Endothelial cell (in vitro differentiated cells): ENCODE data around the gene CTBS. TPM values are rescaled to one million over a fixed set of nuclear protein-coding genes. Genes with fewer than 3 reads are reported as not detected.
"Not testable (repeated sequence)": the region's sequence is repeated elsewhere in the genome, so short reads cannot be mapped to it uniquely, and the experiment has no call there.

ENCODE experiments used
- DNase-seq: peaks from one replicate; pipeline ENCODE4 v3.0.0; 2021; ENCODE audit warnings: low spot score
- H3K27ac Mint-ChIP-seq: one replicate; pipeline ENCODE4 v1.8.0; 2021; ENCODE audit warnings: mixed read lengths, inconsistent platforms; ENCODE audit not compliant: unreplicated experiment
- H3K27me3 Mint-ChIP-seq: one replicate; pipeline ENCODE4 v1.8.0; 2021; ENCODE audit warnings: mild to moderate bottlenecking, moderate library complexity, mixed read lengths, inconsistent platforms; ENCODE audit not compliant: unreplicated experiment
- H3K36me3 Mint-ChIP-seq: one replicate; pipeline ENCODE4 v1.8.0; 2021; ENCODE audit warnings: mild to moderate bottlenecking, low read depth, mixed read lengths, inconsistent platforms; ENCODE audit not compliant: unreplicated experiment
- H3K4me1 Mint-ChIP-seq: one replicate; pipeline ENCODE4 v1.8.0; 2021; ENCODE audit warnings: mild to moderate bottlenecking, mixed read lengths, inconsistent platforms; ENCODE audit not compliant: unreplicated experiment
- H3K4me3 Mint-ChIP-seq: one replicate; pipeline ENCODE4 v1.8.0; 2021; ENCODE audit warnings: mild to moderate bottlenecking, mixed read lengths, inconsistent platforms; ENCODE audit not compliant: unreplicated experiment
- H3K9me3 Mint-ChIP-seq: one replicate; pipeline ENCODE4 v1.8.0; 2021; ENCODE audit warnings: mixed read lengths, inconsistent platforms; ENCODE audit not compliant: unreplicated experiment
- total RNA-seq: library from RNA; stranded (reverse); fragmentation: NEBNext Ultra II Directional; extraction: Animal tissue kit (Norgen Biotek cat#: 25700); gene quantifications from one replicate; pipeline ENCODE4 v1.2.1, GENCODE V29; 2021; ENCODE audit not compliant: unreplicated experiment
- TF ChIP-seq, protein P1 (sequence below): fragments of 200-600 bp; sonication (generic); IDR thresholded peaks from one replicate; pipeline ENCODE4 v1.5.0; 2021; ENCODE audit warnings: antibody characterized with exemption; ENCODE audit not compliant: unreplicated experiment

The CTBS gene
- total RNA-seq, 1 donor from 2014 or later, result 6.1 TPM

DNA sequence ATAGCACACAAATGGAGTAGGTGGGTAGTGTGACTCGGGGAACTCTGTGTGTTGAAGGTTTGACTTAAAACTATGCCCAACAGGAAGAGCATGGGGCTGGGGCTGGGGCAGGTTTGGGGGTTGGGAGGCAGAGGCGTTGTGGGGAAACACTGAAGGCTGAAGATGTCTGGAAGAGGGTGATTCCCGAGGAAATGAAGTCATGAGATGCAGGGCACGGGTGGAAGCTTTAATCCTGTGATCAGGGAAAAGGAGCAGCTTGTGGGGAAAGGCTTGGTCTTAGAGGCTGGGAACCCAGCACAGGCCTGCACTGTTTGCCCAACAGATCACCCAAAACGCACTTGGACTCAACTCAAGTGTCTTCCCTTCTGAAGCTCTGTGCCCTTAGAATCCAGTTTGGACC lies 26.6 kb upstream of the CTBS start:
- H3K9me3 Mint-ChIP-seq, result peaks cover 13% of the 10 kb centered on the region
- TF ChIP-seq, protein P1, sequence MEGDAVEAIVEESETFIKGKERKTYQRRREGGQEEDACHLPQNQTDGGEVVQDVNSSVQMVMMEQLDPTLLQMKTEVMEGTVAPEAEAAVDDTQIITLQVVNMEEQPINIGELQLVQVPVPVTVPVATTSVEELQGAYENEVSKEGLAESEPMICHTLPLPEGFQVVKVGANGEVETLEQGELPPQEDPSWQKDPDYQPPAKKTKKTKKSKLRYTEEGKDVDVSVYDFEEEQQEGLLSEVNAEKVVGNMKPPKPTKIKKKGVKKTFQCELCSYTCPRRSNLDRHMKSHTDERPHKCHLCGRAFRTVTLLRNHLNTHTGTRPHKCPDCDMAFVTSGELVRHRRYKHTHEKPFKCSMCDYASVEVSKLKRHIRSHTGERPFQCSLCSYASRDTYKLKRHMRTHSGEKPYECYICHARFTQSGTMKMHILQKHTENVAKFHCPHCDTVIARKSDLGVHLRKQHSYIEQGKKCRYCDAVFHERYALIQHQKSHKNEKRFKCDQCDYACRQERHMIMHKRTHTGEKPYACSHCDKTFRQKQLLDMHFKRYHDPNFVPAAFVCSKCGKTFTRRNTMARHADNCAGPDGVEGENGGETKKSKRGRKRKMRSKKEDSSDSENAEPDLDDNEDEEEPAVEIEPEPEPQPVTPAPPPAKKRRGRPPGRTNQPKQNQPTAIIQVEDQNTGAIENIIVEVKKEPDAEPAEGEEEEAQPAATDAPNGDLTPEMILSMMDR, result no peak
- H3K27me3 Mint-ChIP-seq, result peaks cover 5% of the 10 kb centered on the region
- H3K27ac Mint-ChIP-seq, result no peak overlapping the region
- H3K36me3 Mint-ChIP-seq, result peaks cover 13% of the 10 kb centered on the region
- no peak for DNase-seq
- peaks cover 9% of the 10 kb centered on the region for H3K4me1 Mint-ChIP-seq
- H3K4me3 Mint-ChIP-seq, result no peak overlapping the region

DNA sequence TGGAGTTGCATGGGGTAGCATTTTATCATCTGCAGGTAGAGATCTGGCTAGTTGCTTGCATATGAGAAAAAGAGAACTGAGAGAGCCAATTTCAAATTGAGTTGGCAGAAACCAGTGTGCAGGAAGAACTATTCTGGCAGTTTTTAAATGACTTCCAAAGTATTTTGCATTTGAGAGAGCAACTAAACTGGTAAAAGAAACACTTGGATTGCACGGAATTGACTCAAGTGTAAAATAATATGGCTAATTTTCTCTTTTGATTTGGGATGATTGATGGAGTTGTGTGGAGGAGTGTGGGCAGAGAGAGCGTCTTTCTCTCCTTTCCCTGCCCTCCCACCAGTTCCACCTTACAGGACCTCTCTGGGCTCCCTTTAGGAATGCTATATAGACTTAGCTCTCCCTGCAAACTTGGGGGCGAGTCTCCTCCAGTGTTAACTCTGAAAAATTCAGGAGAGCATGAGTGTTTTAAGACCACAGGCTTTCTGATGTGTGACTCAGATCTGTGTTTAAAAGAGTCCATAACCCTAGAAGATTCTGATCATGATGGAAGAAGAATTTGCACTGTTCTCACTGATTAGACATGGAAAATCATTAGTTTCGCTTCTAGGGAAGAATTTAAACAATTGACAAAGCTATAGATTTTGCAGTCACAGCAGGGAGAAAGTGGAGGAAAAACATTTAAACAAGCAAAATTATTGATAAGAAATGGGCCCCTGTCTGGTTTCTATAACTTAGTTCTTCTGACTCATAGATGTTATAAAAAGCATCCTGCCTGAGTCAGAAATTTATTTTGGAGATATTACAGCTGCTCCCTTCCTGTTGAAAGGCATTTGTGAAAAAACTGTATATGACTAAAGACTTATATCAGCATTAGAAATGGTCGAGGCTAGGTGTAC lies 24.9 kb upstream of the CTBS start:
- H3K4me1 Mint-ChIP-seq, result peaks cover 7% of the 10 kb centered on the region
- DNase-seq, result no peak

GRCh38 chr1:84598418-84598817 lies 24.2 kb upstream of the CTBS start:
- Mint-ChIP-seq H3K4me3 (no peak overlapping the region), H3K36me3 (no peaks in the 10 kb centered on the region), H3K4me1 (peaks cover 6% of the 10 kb centered on the region), H3K9me3 (no peaks in the 10 kb centered on the region), H3K27me3 (peaks cover 5% of the 10 kb centered on the region), H3K27ac (no peak overlapping the region)
- DNase-seq, result no peak
- TF ChIP-seq, protein P1, result no peak

More for the DNA sequence above, 24.9 kb upstream of the CTBS start:
- peaks cover 2% of the 10 kb centered on the region for H3K36me3 Mint-ChIP-seq
- H3K9me3 Mint-ChIP-seq, result peaks cover under 1% of the 10 kb centered on the region
- TF ChIP-seq, protein P1, result no peak
- no peak overlapping the region for H3K4me3 Mint-ChIP-seq
- H3K27ac Mint-ChIP-seq, result no peak overlapping the region
- peaks cover 5% of the 10 kb centered on the region for H3K27me3 Mint-ChIP-seq

DNA sequence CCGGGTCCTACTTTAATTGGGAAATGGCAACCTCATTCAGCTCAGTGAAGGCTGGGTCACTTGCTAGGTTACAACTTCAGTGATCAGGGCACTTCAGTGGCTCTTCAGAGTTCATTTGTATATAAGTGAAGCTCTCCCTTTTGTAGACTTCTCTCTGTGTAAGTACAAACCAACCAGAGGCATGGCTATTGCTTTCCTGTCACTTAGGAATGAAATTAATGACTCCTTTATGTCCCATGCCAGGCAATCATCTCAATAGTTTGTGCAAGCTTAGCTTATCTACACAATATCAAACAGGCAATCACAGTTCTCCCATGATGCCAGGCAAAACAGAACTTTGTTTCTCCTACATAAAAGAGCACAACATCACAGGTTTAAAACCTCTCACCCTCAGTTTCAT lies 22.8 kb upstream of the CTBS start:
- Mint-ChIP-seq H3K4me1 (peaks cover 4% of the 10 kb centered on the region), H3K4me3 (no peak overlapping the region), H3K36me3 (no peaks in the 10 kb centered on the region), H3K27me3 (peaks cover 4% of the 10 kb centered on the region), H3K27ac (no peak overlapping the region), H3K9me3 (no peaks in the 10 kb centered on the region)
- TF ChIP-seq, protein P1, result no peak
- DNase-seq, result no peak

- H3K9me3 Mint-ChIP-seq, H3K4me3 Mint-ChIP-seq, H3K27me3 Mint-ChIP-seq, H3K36me3 Mint-ChIP-seq, H3K4me1 Mint-ChIP-seq, H3K27ac Mint-ChIP-seq, DNase-seq: not testable (repeated sequence)
These were observed 20.7 kb upstream of the CTBS start for GRCh38 chr1:84594959-84595358.
